IMR-90 (cell line): ENCODE measurements around the gene BTNL3. TPM values are rescaled to one million over a fixed set of nuclear protein-coding genes. Genes with fewer than 3 reads are reported as not detected.

ENCODE experiments used
- ATAC-seq: fragments of 200-7000 bp; cut with Tn5 transposase; 2 replicates; pipeline ENCODE4 v1.9.1; 2020; ENCODE audit warnings: low read depth, mild to moderate bottlenecking, moderate library complexity
- BruUV-seq: library from RNA; stranded (reverse); fragments of 400-500 nt; replicated peaks from 2 replicates; lab custom pipeline; 2021; lab: Mats Ljungman, UMichigan
- CTCF ChIA-PET: fragments of 300-600 bp; formaldehyde crosslinking; extraction: SDS; loops from one replicate; lab custom pipeline; 2021; ENCODE audit warnings: antibody characterized with exemption; lab: Yijun Ruan, JAX
- POLR2A ChIA-PET: fragments of 300-600 bp; sonication (Branson Sonifier 250); formaldehyde crosslinking; loops from one replicate; lab custom pipeline; 2022; ENCODE audit warnings: antibody characterized with exemption; ENCODE audit not compliant: unreplicated experiment; lab: Charles Lee
- DNase-seq: peaks from one replicate; pipeline ENCODE4 v3.0.0; 2013
- H2AFZ ChIP-seq: replicated peaks from 2 replicates; pipeline ENCODE3; 2013; ENCODE audit warnings: low read length, mild to moderate bottlenecking; ENCODE audit not compliant: poor library complexity
- H2AK5ac ChIP-seq: 2 replicates; pipeline ENCODE4 v1.6.1; 2013; ENCODE audit warnings: low read depth, low read length, inconsistent platforms
- H2AK9ac ChIP-seq: replicated peaks from 2 replicates; pipeline ENCODE3; 2013; ENCODE audit warnings: mild to moderate bottlenecking, low read depth, low read length, moderate library complexity; ENCODE audit not compliant: poor library complexity
- H2BK120ac ChIP-seq: 2 replicates; pipeline ENCODE4 v1.6.1; 2013; ENCODE audit warnings: low read depth, low read length, inconsistent platforms
- H2BK15ac ChIP-seq: 3 replicates; pipeline ENCODE4 v1.6.1; 2013; ENCODE audit warnings: low read depth, low read length, inconsistent platforms
- H2BK20ac ChIP-seq: 2 replicates; pipeline ENCODE4 v1.6.1; 2013; ENCODE audit warnings: low read depth, mild to moderate bottlenecking, inconsistent platforms, low read length, moderate library complexity
- H2BK5ac ChIP-seq: 2 replicates; pipeline ENCODE4 v1.6.1; 2013; ENCODE audit warnings: mild to moderate bottlenecking, low read depth, low read length, inconsistent platforms; ENCODE audit not compliant: poor library complexity, severe bottlenecking
- H3K14ac ChIP-seq: replicated peaks from 2 replicates; pipeline ENCODE4 v1.6.1; 2013; ENCODE audit warnings: low read depth, low read length, inconsistent platforms
- H3K18ac ChIP-seq: 2 replicates; pipeline ENCODE4 v1.6.1; 2013; ENCODE audit warnings: low read depth, low read length, control low read depth
- H3K23ac ChIP-seq: 2 replicates; pipeline ENCODE4 v1.6.1; 2013; ENCODE audit warnings: low read depth, low read length, inconsistent platforms
- H3K27ac ChIP-seq: 2 replicates; pipeline ENCODE4 v1.5.1; 2013; ENCODE audit warnings: mild to moderate bottlenecking, control low read depth, low read length; ENCODE audit not compliant: insufficient read depth
- H3K27me3 ChIP-seq: 2 replicates; pipeline ENCODE4 v1.6.1; 2013; ENCODE audit warnings: low read length; ENCODE audit not compliant: control insufficient read depth, insufficient read depth
- H3K36me3 ChIP-seq: 2 replicates; pipeline ENCODE4 v1.6.1; 2013; ENCODE audit warnings: low read length, mixed read lengths; ENCODE audit not compliant: control insufficient read depth, insufficient read depth
- H3K4ac ChIP-seq: 2 replicates; pipeline ENCODE4 v1.6.1; 2013; ENCODE audit warnings: low read depth, low read length, inconsistent platforms
- H3K4me1 ChIP-seq: 2 replicates; pipeline ENCODE4 v1.6.1; 2013; ENCODE audit warnings: low read length, mixed read lengths; ENCODE audit not compliant: control insufficient read depth, insufficient read depth
- H3K4me2 ChIP-seq: 2 replicates; pipeline ENCODE4 v1.6.1; 2013; ENCODE audit warnings: low read depth, mild to moderate bottlenecking, control low read depth, low read length, moderate library complexity
- H3K4me3 ChIP-seq: 2 replicates; pipeline ENCODE4 v1.5.1; 2013; ENCODE audit warnings: low read depth, mild to moderate bottlenecking, control low read depth, low read length, moderate library complexity; ENCODE audit not compliant: insufficient read depth
- H3K56ac ChIP-seq: 2 replicates; pipeline ENCODE4 v1.6.1; 2013; ENCODE audit warnings: low read length, inconsistent platforms; ENCODE audit not compliant: insufficient read depth; ENCODE audit errors: extremely low read depth
- H3K79me1 ChIP-seq, 2 experiments: 2 replicates each; pipeline ENCODE4 v1.6.1; 2013; ENCODE audit warnings: low read length in 2 of 2, inconsistent platforms in 1 of 2, low read depth in 1 of 2
- H3K9ac ChIP-seq: 2 replicates; pipeline ENCODE4 v1.6.1; 2013; ENCODE audit warnings: low read depth, low read length, control low read depth
- H3K9me1 ChIP-seq: 2 replicates; pipeline ENCODE4 v1.6.1; 2013; ENCODE audit warnings: low read length, inconsistent platforms; ENCODE audit not compliant: insufficient read depth
- H3K9me3 ChIP-seq: 2 replicates; pipeline ENCODE4 v1.6.1; 2013; ENCODE audit warnings: low read length; ENCODE audit not compliant: control insufficient read depth, insufficient read depth
- H4K20me1 ChIP-seq: 2 replicates; pipeline ENCODE4 v1.6.1; 2013; ENCODE audit warnings: low read length, inconsistent platforms; ENCODE audit not compliant: insufficient read depth
- H4K5ac ChIP-seq: 2 replicates; pipeline ENCODE4 v1.6.1; 2013; ENCODE audit warnings: mild to moderate bottlenecking, low read depth, low read length, control low read depth
- H4K8ac ChIP-seq, 2 experiments: 2 replicates each; pipeline ENCODE4 v1.6.1; 2013; ENCODE audit warnings: low read depth in 2 of 2, low read length in 2 of 2, control low read depth in 1 of 2, inconsistent platforms in 1 of 2
- H4K91ac ChIP-seq: 2 replicates; pipeline ENCODE4 v1.6.1; 2013; ENCODE audit warnings: low read depth, low read length, inconsistent platforms; ENCODE audit not compliant: insufficient read depth
- BHLHE40 ChIP-seq: fragments of 150-350 bp; IDR thresholded peaks from 2 replicates; pipeline ENCODE4 v1.6.1; 2016; ENCODE audit warnings: mild to moderate bottlenecking, low read depth, low read length
- CEBPB ChIP-seq: IDR thresholded peaks from 2 replicates; pipeline ENCODE4 v1.6.1; 2012; ENCODE audit warnings: low read depth, low read length, improper control_type of control experiment
- CHD1 ChIP-seq: IDR thresholded peaks from 2 replicates; pipeline ENCODE4 v1.6.1; 2012; ENCODE audit warnings: low read depth, low read length, improper control_type of control experiment
- FOS ChIP-seq: fragments of 150-350 bp; IDR thresholded peaks from 2 replicates; pipeline ENCODE4 v1.6.1; 2016; ENCODE audit warnings: low read depth, low read length
- MAFK ChIP-seq: IDR thresholded peaks from 2 replicates; pipeline ENCODE4 v1.6.1; 2012; ENCODE audit warnings: low read depth, low read length, improper control_type of control experiment
- MAZ ChIP-seq: IDR thresholded peaks from 2 replicates; pipeline ENCODE4 v1.6.1; 2012; ENCODE audit warnings: low read depth, mild to moderate bottlenecking, low read length, improper control_type of control experiment, moderate library complexity, borderline replicate concordance
- MXI1 ChIP-seq: IDR thresholded peaks from 2 replicates; pipeline ENCODE4 v1.6.1; 2012; ENCODE audit warnings: low read depth, mild to moderate bottlenecking, low read length, moderate library complexity, borderline replicate concordance
- POLR2A ChIP-seq: IDR thresholded peaks from 2 replicates; pipeline ENCODE4 v1.6.1; 2012; ENCODE audit warnings: mild to moderate bottlenecking, low read depth, low read length
- RAD21 ChIP-seq: IDR thresholded peaks from 2 replicates; pipeline ENCODE4 v1.6.1; 2012; ENCODE audit warnings: low read length, improper control_type of control experiment
- RCOR1 ChIP-seq: IDR thresholded peaks from 2 replicates; pipeline ENCODE4 v1.6.1; 2012; ENCODE audit warnings: mild to moderate bottlenecking, low read length, improper control_type of control experiment; ENCODE audit not compliant: insufficient replicate concordance
- RFX5 ChIP-seq: IDR thresholded peaks from 2 replicates; pipeline ENCODE4 v1.8.0; 2012; ENCODE audit warnings: low read depth, mild to moderate bottlenecking, low read length, moderate library complexity
- SMC3 ChIP-seq: fragments of 150-350 bp; IDR thresholded peaks from 2 replicates; pipeline ENCODE4 v1.6.1; 2016; ENCODE audit warnings: low read depth, mild to moderate bottlenecking, antibody characterized with exemption, low read length, moderate library complexity
- WGBS, 2 experiments: methylation state at CpG; one replicate each; pipeline versions ENCODE4 v1.1.5 to v1.1.7; 2013; ENCODE audit warnings: missing lambda C conversion rate in 2 of 2; ENCODE audit not compliant: insufficient read length in 1 of 2; ENCODE audit errors: extremely low coverage in 2 of 2; 5-methylcytosine and 5-hydroxymethylcytosine counted together
- dilution Hi-C: fragments of 300-500 bp; cut with HindIII; formaldehyde crosslinking; loops from one replicate; pipeline ENCODE4 v1.14.3; 2018; ENCODE audit warnings: low sequenced_read_pairs; ENCODE audit not compliant: unreplicated experiment
- in situ Hi-C: fragments of 300-500 bp; cut with MboI; formaldehyde crosslinking; loops from 3 replicates; pipeline ENCODE4 v1.14.3; 2019; ENCODE audit warnings: low sequenced_read_pairs, inconsistent platforms, mixed read lengths
- intact Hi-C: fragments of 100-400 bp; cut with micrococcal nuclease; formaldehyde crosslinking; loops from 2 replicates; pipeline ENCODE4 v1.10.0; 2022
- polyA plus RNA-seq, 3 experiments: library from polyadenylated mRNA; depleted of rRNA; stranded (reverse); fragments of >200 nt; gene quantifications; 2 replicates each; pipeline ENCODE4 v1.2.3, GENCODE V29; 2012; ENCODE audit warnings: low replicate concordance in 1 of 3
- total RNA-seq: library from RNA; depleted of rRNA; stranded (reverse); fragments of >200 nt; gene quantifications from 2 replicates; pipeline ENCODE4 v1.2.3, GENCODE V29; 2012
- TF ChIP-seq, protein P1 (sequence below): fragments of 150-350 bp; IDR thresholded peaks from 2 replicates; pipeline ENCODE4 v1.6.1; 2017; ENCODE audit warnings: mild to moderate bottlenecking, antibody characterized with exemption, low read length, low read depth
- TF ChIP-seq, protein P2 (sequence below): conservative IDR thresholded peaks from 2 replicates; pipeline ENCODE4 v1.5.1; 2012; ENCODE audit warnings: mild to moderate bottlenecking, low read depth, low read length, improper control_type of control experiment
- TF ChIP-seq, protein P3 (sequence below): fragments of 150-350 bp; IDR thresholded peaks from 2 replicates; pipeline ENCODE4 v1.6.1; 2016; ENCODE audit warnings: low read depth, mild to moderate bottlenecking, low read length, moderate library complexity, borderline replicate concordance

Gene BTNL3
- total and polyA plus RNA-seq, 2 of the 4 experiments (the other 2 are of a cell fraction): not detected

DNA sequence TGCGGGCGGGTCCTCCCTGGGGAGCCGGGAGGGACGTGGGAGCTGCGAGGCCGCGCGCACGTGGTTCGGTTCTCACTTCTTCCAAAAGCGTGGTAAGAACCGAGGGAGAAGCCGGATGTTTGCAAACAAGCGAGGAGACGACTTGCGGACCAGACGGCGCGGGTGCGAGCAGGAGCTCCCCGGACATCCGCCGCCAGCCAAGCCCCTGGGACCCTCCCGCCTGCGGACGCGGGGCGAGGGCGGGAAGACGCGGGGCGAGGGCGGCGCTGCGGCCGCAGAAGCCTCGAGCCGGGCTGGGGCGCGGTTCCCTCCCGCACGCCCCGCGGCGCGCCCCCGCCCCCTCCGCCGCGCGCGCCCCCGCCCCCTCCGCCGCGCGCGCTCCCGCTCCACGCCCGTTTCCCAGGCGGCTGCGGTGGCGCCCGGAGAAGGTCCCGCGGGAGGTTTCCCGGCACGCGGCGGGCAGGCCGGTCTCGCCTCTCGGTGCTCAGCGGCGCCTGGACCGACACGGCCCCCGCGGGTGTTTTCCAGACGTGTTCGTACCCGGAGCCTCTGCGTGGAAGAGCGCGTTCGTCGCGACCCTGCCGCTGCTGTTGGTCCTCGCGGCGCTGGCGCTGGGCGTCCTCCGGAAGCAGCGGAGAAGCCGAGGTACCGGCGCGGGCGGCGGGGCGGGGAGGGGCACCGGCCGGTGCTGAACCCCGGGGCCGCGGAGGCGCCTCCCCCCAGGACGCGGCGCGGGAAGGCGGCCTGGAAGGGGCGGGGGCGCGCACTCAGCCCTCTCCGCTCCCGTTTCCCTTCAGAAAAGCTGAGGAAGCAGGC lies 64.2 kb downstream of the BTNL3 start:
- ChIA-PET POLR2A (no interaction called here), CTCF (no interaction called here)
- WGBS, 2 experiments: 5% methylated on average over 30 of the region's 120 CpGs; no CpG with 5 or more reads in 1 of the 2 experiments
- intact Hi-C loops (no loop called here), in situ Hi-C loops (no loop called here), dilution Hi-C loops (no loop called here)
- H2AK9ac ChIP-seq: no peak overlapping the region
- no peak overlapping the region for H2BK120ac ChIP-seq
- H3K4me1 ChIP-seq: no peaks in the 10 kb centered on the region
- no peak overlapping the region for H2BK5ac ChIP-seq
- no peak overlapping the region for H3K23ac ChIP-seq
- peak overlapping the region; percentile 24 for H3K4me3 ChIP-seq
- no peaks in the 10 kb centered on the region for H3K79me1 ChIP-seq
- no peak overlapping the region for H3K4ac ChIP-seq
- H2BK20ac ChIP-seq: no peak overlapping the region
- H3K27ac ChIP-seq: no peak overlapping the region
- H4K5ac ChIP-seq: no peak overlapping the region
- H3K9me1 ChIP-seq: no peaks in the 10 kb centered on the region
- H2BK15ac ChIP-seq: no peak overlapping the region
- H3K36me3 ChIP-seq: no peaks in the 10 kb centered on the region
- H4K91ac ChIP-seq: no peak overlapping the region
- no peak overlapping the region for H3K14ac ChIP-seq
- no peak overlapping the region for H3K18ac ChIP-seq
- H3K56ac ChIP-seq: no peak overlapping the region
- peaks cover 42% of the 10 kb centered on the region for H3K27me3 ChIP-seq
- H2AK5ac ChIP-seq: no peak overlapping the region
- H4K8ac ChIP-seq: no peak overlapping the region
- ATAC-seq (peak; percentile 44; the same call in 1 of the 2 replicates), DNase-seq (no peak)
- H3K9ac ChIP-seq: no peak overlapping the region
- peak overlapping the region; percentile 34 for H3K4me2 ChIP-seq
- no peaks in the 10 kb centered on the region for H4K20me1 ChIP-seq
- peak overlapping the region; percentile 76 for H2AFZ ChIP-seq
- no peaks in the 10 kb centered on the region for H3K9me3 ChIP-seq
- BruUV-seq: no TSS peak
- TF ChIP-seq CEBPB: no peak
- TF ChIP-seq, protein P1, sequence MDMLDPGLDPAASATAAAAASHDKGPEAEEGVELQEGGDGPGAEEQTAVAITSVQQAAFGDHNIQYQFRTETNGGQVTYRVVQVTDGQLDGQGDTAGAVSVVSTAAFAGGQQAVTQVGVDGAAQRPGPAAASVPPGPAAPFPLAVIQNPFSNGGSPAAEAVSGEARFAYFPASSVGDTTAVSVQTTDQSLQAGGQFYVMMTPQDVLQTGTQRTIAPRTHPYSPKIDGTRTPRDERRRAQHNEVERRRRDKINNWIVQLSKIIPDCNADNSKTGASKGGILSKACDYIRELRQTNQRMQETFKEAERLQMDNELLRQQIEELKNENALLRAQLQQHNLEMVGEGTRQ: no peak
- TF ChIP-seq MXI1: no peak
- TF ChIP-seq POLR2A: no peak
- no peak for TF ChIP-seq FOS
- no peak for TF ChIP-seq BHLHE40
- TF ChIP-seq MAFK: no peak
- TF ChIP-seq RCOR1: no peak
- TF ChIP-seq, protein P2, sequence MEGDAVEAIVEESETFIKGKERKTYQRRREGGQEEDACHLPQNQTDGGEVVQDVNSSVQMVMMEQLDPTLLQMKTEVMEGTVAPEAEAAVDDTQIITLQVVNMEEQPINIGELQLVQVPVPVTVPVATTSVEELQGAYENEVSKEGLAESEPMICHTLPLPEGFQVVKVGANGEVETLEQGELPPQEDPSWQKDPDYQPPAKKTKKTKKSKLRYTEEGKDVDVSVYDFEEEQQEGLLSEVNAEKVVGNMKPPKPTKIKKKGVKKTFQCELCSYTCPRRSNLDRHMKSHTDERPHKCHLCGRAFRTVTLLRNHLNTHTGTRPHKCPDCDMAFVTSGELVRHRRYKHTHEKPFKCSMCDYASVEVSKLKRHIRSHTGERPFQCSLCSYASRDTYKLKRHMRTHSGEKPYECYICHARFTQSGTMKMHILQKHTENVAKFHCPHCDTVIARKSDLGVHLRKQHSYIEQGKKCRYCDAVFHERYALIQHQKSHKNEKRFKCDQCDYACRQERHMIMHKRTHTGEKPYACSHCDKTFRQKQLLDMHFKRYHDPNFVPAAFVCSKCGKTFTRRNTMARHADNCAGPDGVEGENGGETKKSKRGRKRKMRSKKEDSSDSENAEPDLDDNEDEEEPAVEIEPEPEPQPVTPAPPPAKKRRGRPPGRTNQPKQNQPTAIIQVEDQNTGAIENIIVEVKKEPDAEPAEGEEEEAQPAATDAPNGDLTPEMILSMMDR: no peak
- no peak for TF ChIP-seq MAZ
- no peak for TF ChIP-seq CHD1
- TF ChIP-seq, protein P3, sequence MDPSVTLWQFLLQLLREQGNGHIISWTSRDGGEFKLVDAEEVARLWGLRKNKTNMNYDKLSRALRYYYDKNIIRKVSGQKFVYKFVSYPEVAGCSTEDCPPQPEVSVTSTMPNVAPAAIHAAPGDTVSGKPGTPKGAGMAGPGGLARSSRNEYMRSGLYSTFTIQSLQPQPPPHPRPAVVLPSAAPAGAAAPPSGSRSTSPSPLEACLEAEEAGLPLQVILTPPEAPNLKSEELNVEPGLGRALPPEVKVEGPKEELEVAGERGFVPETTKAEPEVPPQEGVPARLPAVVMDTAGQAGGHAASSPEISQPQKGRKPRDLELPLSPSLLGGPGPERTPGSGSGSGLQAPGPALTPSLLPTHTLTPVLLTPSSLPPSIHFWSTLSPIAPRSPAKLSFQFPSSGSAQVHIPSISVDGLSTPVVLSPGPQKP: no peak
- no peak for TF ChIP-seq RAD21
- no peak for TF ChIP-seq RFX5
- TF ChIP-seq SMC3: no peak
